Activated B cell treated with CpG ODN at 0.5 μM for 24 hours (primary cell): ENCODE data around the gene SIGLEC1. TPM values are rescaled to one million over a fixed set of nuclear protein-coding genes. Genes with fewer than 3 reads are reported as not detected.

ENCODE experiments used
- ATAC-seq: fragments of 200-7000 bp; cut with Tn5 transposase; one replicate; pipeline ENCODE4 v1.10.0; 2021; ENCODE audit warnings: low read depth, mild to moderate bottlenecking, moderate library complexity
- CTCF ChIA-PET: fragments of 350-600 bp; sonication (Branson Sonifier 250); formaldehyde crosslinking; loops from one replicate; lab custom pipeline; 2021; ENCODE audit warnings: antibody characterized with exemption; lab: Charles Lee
- POLR2A ChIA-PET: fragments of 350-600 bp; sonication (Branson Sonifier 250); formaldehyde crosslinking; loops from one replicate; lab custom pipeline; 2021; ENCODE audit warnings: antibody characterized with exemption; lab: Charles Lee
- DNase-seq: peaks from one replicate; pipeline ENCODE4 v3.0.0; 2022
- H3K27ac Mint-ChIP-seq: one replicate; pipeline ENCODE4 v1.8.0; 2020; ENCODE audit warnings: mixed read lengths
- H3K27me3 Mint-ChIP-seq: one replicate; pipeline ENCODE4 v1.8.0; 2021; ENCODE audit warnings: mixed read lengths
- H3K36me3 Mint-ChIP-seq: one replicate; pipeline ENCODE4 v1.8.0; 2021; ENCODE audit warnings: low read depth, mixed read lengths
- H3K4me1 Mint-ChIP-seq: one replicate; pipeline ENCODE4 v1.8.0; 2021; ENCODE audit warnings: mixed read lengths
- H3K4me3 Mint-ChIP-seq: one replicate; pipeline ENCODE4 v1.8.0; 2020; ENCODE audit warnings: mild to moderate bottlenecking, mixed read lengths
- H3K9me3 Mint-ChIP-seq: one replicate; pipeline ENCODE4 v1.8.0; 2020; ENCODE audit warnings: mixed read lengths
- CTCF ChIP-seq: fragments of 200-600 bp; IDR thresholded peaks from one replicate; pipeline ENCODE4 v1.8.0; 2022; ENCODE audit warnings: antibody characterized with exemption, mild to moderate bottlenecking
- intact Hi-C: fragments of 100-400 bp; cut with micrococcal nuclease; formaldehyde crosslinking; loops from one replicate; pipeline ENCODE4 v1.15.1; 2024
- total RNA-seq: library from RNA; stranded (reverse); gene quantifications from 2 replicates; pipeline ENCODE4 v1.2.3, GENCODE V29; 2022

The SIGLEC1 gene
- total RNA-seq, 1 donor from 2014 or later: not detected

- ATAC-seq (no peak), DNase-seq (no peak)
- ChIA-PET CTCF (interaction anchor here (2.3 kb wide), 1 partner anchor 13 kb away, joined by 7 read pairs; no protein-coding TSS in a partner anchor), POLR2A (no interaction called here)
- Mint-ChIP-seq H3K27me3 (peaks cover 1% of the 10 kb centered on the region), H3K27ac (no peak overlapping the region), H3K9me3 (no peaks in the 10 kb centered on the region), H3K36me3 (no peaks in the 10 kb centered on the region), H3K4me1 (no peaks in the 10 kb centered on the region), H3K4me3 (no peak overlapping the region)
- intact Hi-C loops: no loop called here
- no peak for TF ChIP-seq CTCF
Measured at GRCh38 chr20:3697588-3698305, 14.7 kb downstream of the SIGLEC1 start.

- no peak for ATAC-seq
- intact Hi-C loops: no loop called here
Measured at GRCh38 chr20:3696745-3697587, 15.4 kb downstream of the SIGLEC1 start.

GRCh38 chr20:3696200-3696599 is 16.2 kb downstream of the SIGLEC1 start:
- no peak for TF ChIP-seq CTCF
- Mint-ChIP-seq H3K4me3 (no peak overlapping the region), H3K36me3 (no peaks in the 10 kb centered on the region), H3K27me3 (no peaks in the 10 kb centered on the region), H3K27ac (no peak overlapping the region), H3K4me1 (no peaks in the 10 kb centered on the region), H3K9me3 (no peaks in the 10 kb centered on the region)
- CTCF ChIA-PET: no interaction called here
- intact Hi-C loops: no loop called here
- no peak for DNase-seq
- POLR2A ChIA-PET: no interaction called here
- no peak for ATAC-seq

More at GRCh38 chr20:3696745-3697587, 15.4 kb downstream of the SIGLEC1 start:
- ChIA-PET CTCF (interaction anchor here (2.3 kb wide), 1 partner anchor 14 kb away, joined by 7 read pairs; no protein-coding TSS in a partner anchor), POLR2A (no interaction called here)
- Mint-ChIP-seq H3K27ac (no peak overlapping the region), H3K4me1 (no peaks in the 10 kb centered on the region), H3K9me3 (no peaks in the 10 kb centered on the region), H3K27me3 (no peaks in the 10 kb centered on the region), H3K4me3 (no peak overlapping the region), H3K36me3 (no peaks in the 10 kb centered on the region)
- no peak for DNase-seq
- TF ChIP-seq CTCF: no peak

- ATAC-seq (no peak), DNase-seq (no peak)
- Mint-ChIP-seq H3K27me3 (no peaks in the 10 kb centered on the region), H3K4me1 (no peaks in the 10 kb centered on the region), H3K27ac (no peak overlapping the region), H3K4me3 (no peak overlapping the region), H3K36me3 (no peaks in the 10 kb centered on the region), H3K9me3 (no peaks in the 10 kb centered on the region)
- POLR2A ChIA-PET: no interaction called here
- no peak for TF ChIP-seq CTCF
- intact Hi-C loops: no loop called here
- CTCF ChIA-PET: no interaction called here
Measured at GRCh38 chr20:3694864-3695263, 17.5 kb downstream of the SIGLEC1 start.

GRCh38 chr20:3693376-3693775 is 19.0 kb downstream of the SIGLEC1 start:
- TF ChIP-seq CTCF: no peak
- CTCF ChIA-PET: no interaction called here

More at GRCh38 chr20:3693376-3693775, 19.0 kb downstream of the SIGLEC1 start:
- Mint-ChIP-seq H3K27ac (no peak overlapping the region), H3K4me1 (no peaks in the 10 kb centered on the region), H3K27me3 (no peaks in the 10 kb centered on the region), H3K4me3 (no peak overlapping the region), H3K36me3 (no peaks in the 10 kb centered on the region), H3K9me3 (no peaks in the 10 kb centered on the region)
- POLR2A ChIA-PET: no interaction called here
- no peak for DNase-seq
- intact Hi-C loops: no loop called here
- ATAC-seq: no peak
